ENCODE results near the gene IL19.

Gene IL19

DNA sequence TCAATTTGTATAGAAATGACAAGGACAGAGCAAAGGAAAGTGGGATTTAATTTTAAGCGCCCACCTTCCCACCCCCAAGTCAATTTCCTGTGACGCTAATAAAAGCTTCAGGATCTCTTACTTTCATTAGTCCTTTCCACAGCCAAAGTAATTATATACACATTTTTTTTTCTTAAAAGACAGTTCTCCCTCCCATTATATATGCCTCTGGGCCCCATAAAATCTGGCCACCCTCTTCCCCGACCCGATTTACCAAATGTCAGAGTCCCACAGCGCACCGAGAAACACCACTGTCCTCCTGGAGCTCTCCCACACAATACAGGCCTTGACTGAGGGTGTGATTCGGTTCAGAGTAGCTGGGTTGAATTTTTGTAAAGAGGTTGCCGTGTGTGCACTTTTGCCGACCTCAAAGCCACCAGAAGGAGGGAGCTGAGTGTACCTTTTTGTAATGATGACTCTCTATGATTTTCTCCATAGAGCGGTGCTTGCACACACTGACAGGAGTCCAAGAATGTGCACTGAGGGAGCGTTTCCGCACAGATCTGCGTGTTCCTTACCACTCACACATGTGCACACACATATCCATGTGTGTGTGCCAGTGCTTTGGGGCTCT, 27.9 kb downstream of the IL19 start:
- Histone ChIP-seq H3K27ac (ENCODE audit: extremely low read depth, low read depth, low read length) (no peak overlapping the region), H3K4me1 (ENCODE audit: control insufficient read depth, insufficient read depth, low read length) (no peaks in the 10 kb centered on the region), H3K4me3 (ENCODE audit: low read depth, low read length) (no peak overlapping the region), H3K36me3 (ENCODE audit: control insufficient read depth in 2 of 2, insufficient read depth in 1 of 2, low read length in 2 of 2) (no peaks in the 10 kb centered on the region), H3K9me3 (ENCODE audit: control insufficient read depth, insufficient read depth, low read depth, low read length) (no peaks in the 10 kb centered on the region)
- ChIA-PET POLR2A (no interaction called here), CTCF (interaction anchor here (0.6 to 3.3 kb wide), 22 partner anchors 8 to 593 kb away, joined by 3 to 23 read pairs (median 4); partner anchors contain the start of gene IL19)
- TF ChIP-seq ZNF514 (tag by site-specific recombination; IDR thresholded peaks at IDR 0.05): no peak
- no peak for TF ChIP-seq ZNF555 (tag by site-specific recombination; conservative IDR thresholded peaks at IDR 0.05)
- TF ChIP-seq ZNF549 (tag by site-specific recombination; IDR thresholded peaks at IDR 0.05): no peak
- no peak for TF ChIP-seq ZNF707 (tag by site-specific recombination; IDR thresholded peaks at IDR 0.05)
- no peak for TF ChIP-seq MZF1 (tag by site-specific recombination; IDR thresholded peaks at IDR 0.05; ENCODE audit: borderline replicate concordance)
- TF ChIP-seq, protein P1, sequence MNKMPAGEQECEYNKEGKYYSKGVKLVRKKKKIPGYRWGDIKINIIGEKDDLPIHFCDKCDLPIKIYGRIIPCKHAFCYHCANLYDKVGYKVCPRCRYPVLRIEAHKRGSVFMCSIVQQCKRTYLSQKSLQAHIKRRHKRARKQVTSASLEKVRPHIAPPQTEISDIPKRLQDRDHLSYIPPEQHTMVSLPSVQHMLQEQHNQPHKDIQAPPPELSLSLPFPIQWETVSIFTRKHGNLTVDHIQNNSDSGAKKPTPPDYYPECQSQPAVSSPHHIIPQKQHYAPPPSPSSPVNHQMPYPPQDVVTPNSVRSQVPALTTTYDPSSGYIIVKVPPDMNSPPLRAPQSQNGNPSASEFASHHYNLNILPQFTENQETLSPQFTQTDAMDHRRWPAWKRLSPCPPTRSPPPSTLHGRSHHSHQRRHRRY (tag by site-specific recombination; IDR thresholded peaks at IDR 0.05): no peak
- TF ChIP-seq ZNF19 (tag by site-specific recombination; IDR thresholded peaks at IDR 0.05; ENCODE audit: low read depth): no peak
- no peak for TF ChIP-seq ZNF354C (tag by site-specific recombination; IDR thresholded peaks at IDR 0.05; ENCODE audit: borderline replicate concordance, low read depth)
- no peak for TF ChIP-seq ZFP41 (tag by site-specific recombination; IDR thresholded peaks at IDR 0.05; ENCODE audit: borderline replicate concordance)
- TF ChIP-seq GLI4 (tag by site-specific recombination; IDR thresholded peaks at IDR 0.05): no peak
- TF ChIP-seq, protein P2, sequence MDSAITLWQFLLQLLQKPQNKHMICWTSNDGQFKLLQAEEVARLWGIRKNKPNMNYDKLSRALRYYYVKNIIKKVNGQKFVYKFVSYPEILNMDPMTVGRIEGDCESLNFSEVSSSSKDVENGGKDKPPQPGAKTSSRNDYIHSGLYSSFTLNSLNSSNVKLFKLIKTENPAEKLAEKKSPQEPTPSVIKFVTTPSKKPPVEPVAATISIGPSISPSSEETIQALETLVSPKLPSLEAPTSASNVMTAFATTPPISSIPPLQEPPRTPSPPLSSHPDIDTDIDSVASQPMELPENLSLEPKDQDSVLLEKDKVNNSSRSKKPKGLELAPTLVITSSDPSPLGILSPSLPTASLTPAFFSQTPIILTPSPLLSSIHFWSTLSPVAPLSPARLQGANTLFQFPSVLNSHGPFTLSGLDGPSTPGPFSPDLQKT (IDR thresholded peaks at IDR 0.05; ENCODE audit: borderline replicate concordance, low read depth, low read length): no peak
- no peak for TF ChIP-seq ZNF248 (tag by site-specific recombination; IDR thresholded peaks at IDR 0.05)
- TF ChIP-seq ZBTB21 (tag by site-specific recombination; IDR thresholded peaks at IDR 0.05): no peak
- TF ChIP-seq, protein P3, sequence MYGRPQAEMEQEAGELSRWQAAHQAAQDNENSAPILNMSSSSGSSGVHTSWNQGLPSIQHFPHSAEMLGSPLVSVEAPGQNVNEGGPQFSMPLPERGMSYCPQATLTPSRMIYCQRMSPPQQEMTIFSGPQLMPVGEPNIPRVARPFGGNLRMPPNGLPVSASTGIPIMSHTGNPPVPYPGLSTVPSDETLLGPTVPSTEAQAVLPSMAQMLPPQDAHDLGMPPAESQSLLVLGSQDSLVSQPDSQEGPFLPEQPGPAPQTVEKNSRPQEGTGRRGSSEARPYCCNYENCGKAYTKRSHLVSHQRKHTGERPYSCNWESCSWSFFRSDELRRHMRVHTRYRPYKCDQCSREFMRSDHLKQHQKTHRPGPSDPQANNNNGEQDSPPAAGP (tag by site-specific recombination; IDR thresholded peaks at IDR 0.05): no peak
- TF ChIP-seq ZNF664 (tag by site-specific recombination; IDR thresholded peaks at IDR 0.05): no peak
- TF ChIP-seq, protein P4, sequence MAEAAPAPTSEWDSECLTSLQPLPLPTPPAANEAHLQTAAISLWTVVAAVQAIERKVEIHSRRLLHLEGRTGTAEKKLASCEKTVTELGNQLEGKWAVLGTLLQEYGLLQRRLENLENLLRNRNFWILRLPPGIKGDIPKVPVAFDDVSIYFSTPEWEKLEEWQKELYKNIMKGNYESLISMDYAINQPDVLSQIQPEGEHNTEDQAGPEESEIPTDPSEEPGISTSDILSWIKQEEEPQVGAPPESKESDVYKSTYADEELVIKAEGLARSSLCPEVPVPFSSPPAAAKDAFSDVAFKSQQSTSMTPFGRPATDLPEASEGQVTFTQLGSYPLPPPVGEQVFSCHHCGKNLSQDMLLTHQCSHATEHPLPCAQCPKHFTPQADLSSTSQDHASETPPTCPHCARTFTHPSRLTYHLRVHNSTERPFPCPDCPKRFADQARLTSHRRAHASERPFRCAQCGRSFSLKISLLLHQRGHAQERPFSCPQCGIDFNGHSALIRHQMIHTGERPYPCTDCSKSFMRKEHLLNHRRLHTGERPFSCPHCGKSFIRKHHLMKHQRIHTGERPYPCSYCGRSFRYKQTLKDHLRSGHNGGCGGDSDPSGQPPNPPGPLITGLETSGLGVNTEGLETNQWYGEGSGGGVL (tag by site-specific recombination; IDR thresholded peaks at IDR 0.05): no peak

DNA sequence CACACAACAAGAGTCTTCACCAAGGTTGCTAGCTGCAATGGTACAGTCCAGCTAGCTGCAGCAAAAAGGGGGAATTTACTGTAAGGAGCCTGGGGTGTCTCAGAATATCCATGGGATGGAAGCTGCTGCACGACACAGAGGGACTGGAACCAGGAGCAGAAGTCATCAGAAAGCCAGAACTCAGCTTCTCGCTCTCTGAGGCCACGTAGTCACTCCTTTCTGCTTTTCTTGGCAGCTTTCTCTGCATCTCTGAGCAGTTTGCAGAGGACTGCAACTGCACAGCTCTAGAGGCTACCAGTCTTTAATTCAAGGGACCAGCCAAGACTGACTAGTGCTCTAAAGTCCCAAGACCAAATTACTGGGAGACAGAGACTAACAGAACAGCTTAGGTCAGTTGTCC, 28.7 kb downstream of the IL19 start:
- POLR2A ChIA-PET: no interaction called here
- Histone ChIP-seq H3K4me1 (ENCODE audit: control insufficient read depth, insufficient read depth, low read length) (no peaks in the 10 kb centered on the region), H3K4me3 (ENCODE audit: low read depth, low read length) (no peak overlapping the region), H3K27ac (ENCODE audit: extremely low read depth, low read depth, low read length) (no peak overlapping the region), H3K9me3 (ENCODE audit: control insufficient read depth, insufficient read depth, low read depth, low read length) (no peaks in the 10 kb centered on the region), H3K36me3 (ENCODE audit: control insufficient read depth in 2 of 2, insufficient read depth in 1 of 2, low read length in 2 of 2) (no peaks in the 10 kb centered on the region)
- no peak for TF ChIP-seq ZNF776 (tag by site-specific recombination; IDR thresholded peaks at IDR 0.05; ENCODE audit: borderline replicate concordance)
- no peak for TF ChIP-seq ZFP3 (tag by site-specific recombination; IDR thresholded peaks at IDR 0.05; ENCODE audit: low read depth)
- no peak for TF ChIP-seq ZNF629 (tag by site-specific recombination; IDR thresholded peaks at IDR 0.05)
- no peak for TF ChIP-seq ZNF184 (tag by site-specific recombination; IDR thresholded peaks at IDR 0.05)
- TF ChIP-seq, protein P5, sequence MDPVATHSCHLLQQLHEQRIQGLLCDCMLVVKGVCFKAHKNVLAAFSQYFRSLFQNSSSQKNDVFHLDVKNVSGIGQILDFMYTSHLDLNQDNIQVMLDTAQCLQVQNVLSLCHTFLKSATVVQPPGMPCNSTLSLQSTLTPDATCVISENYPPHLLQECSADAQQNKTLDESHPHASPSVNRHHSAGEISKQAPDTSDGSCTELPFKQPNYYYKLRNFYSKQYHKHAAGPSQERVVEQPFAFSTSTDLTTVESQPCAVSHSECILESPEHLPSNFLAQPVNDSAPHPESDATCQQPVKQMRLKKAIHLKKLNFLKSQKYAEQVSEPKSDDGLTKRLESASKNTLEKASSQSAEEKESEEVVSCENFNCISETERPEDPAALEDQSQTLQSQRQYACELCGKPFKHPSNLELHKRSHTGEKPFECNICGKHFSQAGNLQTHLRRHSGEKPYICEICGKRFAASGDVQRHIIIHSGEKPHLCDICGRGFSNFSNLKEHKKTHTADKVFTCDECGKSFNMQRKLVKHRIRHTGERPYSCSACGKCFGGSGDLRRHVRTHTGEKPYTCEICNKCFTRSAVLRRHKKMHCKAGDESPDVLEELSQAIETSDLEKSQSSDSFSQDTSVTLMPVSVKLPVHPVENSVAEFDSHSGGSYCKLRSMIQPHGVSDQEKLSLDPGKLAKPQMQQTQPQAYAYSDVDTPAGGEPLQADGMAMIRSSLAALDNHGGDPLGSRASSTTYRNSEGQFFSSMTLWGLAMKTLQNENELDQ (tag by site-specific recombination; IDR thresholded peaks at IDR 0.05; ENCODE audit: low read depth): no peak
- no peak for TF ChIP-seq MEIS1 (CRISPR knock-in tag; IDR thresholded peaks at IDR 0.05; ENCODE audit: borderline replicate concordance)
- no peak for TF ChIP-seq ZNF596 (tag by site-specific recombination; IDR thresholded peaks at IDR 0.05)
- no peak for TF ChIP-seq YY2 (tag by site-specific recombination; IDR thresholded peaks at IDR 0.05)
- TF ChIP-seq KLF16 (tag by site-specific recombination; IDR thresholded peaks at IDR 0.05): no peak
- no peak for TF ChIP-seq ZNF302 (tag by site-specific recombination; IDR thresholded peaks at IDR 0.05; ENCODE audit: low read depth)
- TF ChIP-seq SALL2 (tag by site-specific recombination; IDR thresholded peaks at IDR 0.05; ENCODE audit: borderline replicate concordance): no peak
- no peak for TF ChIP-seq TCF7L2 (IDR thresholded peaks at IDR 0.05; ENCODE audit: borderline replicate concordance, low read depth, low read length)
- TF ChIP-seq ZBTB21 (tag by site-specific recombination; IDR thresholded peaks at IDR 0.05): no peak
- no peak for TF ChIP-seq ZNF24 (tag by site-specific recombination; IDR thresholded peaks at IDR 0.05)
- CTCF ChIA-PET: interaction anchor here (1.4 to 3.3 kb wide), 8 partner anchors 10 to 113 kb away, joined by 3 to 23 read pairs (median 10); no protein-coding TSS in a partner anchor
